Uterus (tissue), 2 donors: ENCODE data around the gene GHR.

Experiments used
- CTCF ChIP-seq, 4 experiments: fragments of 200-600 bp in 2 of 4; fragments of 450-650 bp in 2 of 4; sonication (generic) in 2 of 4; IDR thresholded peaks; one replicate each; pipeline ENCODE4 v1.5.1; 2016 to 2019; ENCODE audit warnings: antibody characterized with exemption in 4 of 4, mild to moderate bottlenecking in 2 of 4, moderate library complexity in 1 of 4
- POLR2A ChIP-seq, 2 donors: fragments of 450-650 bp; IDR thresholded peaks; one replicate each; pipeline ENCODE4 v1.6.1; 2016; ENCODE audit warnings: antibody characterized with exemption in 2 of 2, mild to moderate bottlenecking in 1 of 2, moderate library complexity in 1 of 2

- TF ChIP-seq CTCF (IDR thresholded peaks at IDR 0.05): no peak
- no peak for TF ChIP-seq POLR2A (IDR thresholded peaks at IDR 0.05)
Observed at GRCh38 chr5:42499016-42499415, 75.8 kb downstream of the GHR start.
